Measurements from ENCODE around the gene TNNC1. TPM values are rescaled to one million over a fixed set of nuclear protein-coding genes. Genes with fewer than 3 reads are reported as not detected.
A peak's percentile ranks its signal among the peaks of the same experiment; 100 is the strongest.

Gene TNNC1
- total and polyA plus RNA-seq, 10 donors: 0.74 to 5.8 (median 1.9) TPM

DNA sequence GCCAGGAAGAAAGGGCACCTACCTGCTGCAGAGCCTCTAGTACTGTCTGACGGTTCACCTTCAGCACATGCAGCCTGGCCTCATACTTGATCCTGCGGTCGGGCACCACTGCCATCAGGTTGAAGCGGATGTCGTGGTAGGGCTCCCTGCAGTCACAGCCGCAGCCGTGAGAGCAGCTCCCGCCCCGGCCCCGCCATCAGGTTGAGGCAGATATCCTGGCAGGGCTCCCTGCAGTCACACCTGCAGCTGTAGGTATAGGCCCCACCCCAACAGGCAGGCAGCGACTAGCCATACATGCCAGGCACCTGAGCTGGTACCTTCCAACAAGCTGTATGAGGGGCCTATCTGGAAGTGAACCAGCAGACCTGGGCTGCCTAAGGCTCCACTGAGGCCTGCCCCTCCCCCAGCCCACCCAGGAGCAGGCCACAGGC, 47.6 kb downstream of the TNNC1 start:
- 93 to 100% (median 96%) methylated on average over 5 to 11 of the region's 11 CpGs for WGBS, 5 donors
- Histone ChIP-seq H3K27me3 (replicated peaks in 1 of 7) (no peaks in the 10 kb centered on the region), H3K9me3 (no peaks in the 10 kb centered on the region), H3K27ac (no peak overlapping the region), H3K4me1 (peaks cover 19 to 56% (median 29%) of the 10 kb centered on the region in 6 donors), H3K36me3 (peaks cover 0 to 76% (median 69%) of the 10 kb centered on the region in 6 donors), H3K4me3 (no peak overlapping the region)
- intact Hi-C loops (cut with DNase I; ENCODE audit: low total_unique reads): no loop called here
- TF ChIP-seq POLR2A (IDR thresholded peaks at IDR 0.05) (no peak), POLR2AphosphoS5 (IDR thresholded peaks at IDR 0.05) (peak in 1 of 3 donors; percentile 41)
- DNase-seq: peak; percentile 73

DNA sequence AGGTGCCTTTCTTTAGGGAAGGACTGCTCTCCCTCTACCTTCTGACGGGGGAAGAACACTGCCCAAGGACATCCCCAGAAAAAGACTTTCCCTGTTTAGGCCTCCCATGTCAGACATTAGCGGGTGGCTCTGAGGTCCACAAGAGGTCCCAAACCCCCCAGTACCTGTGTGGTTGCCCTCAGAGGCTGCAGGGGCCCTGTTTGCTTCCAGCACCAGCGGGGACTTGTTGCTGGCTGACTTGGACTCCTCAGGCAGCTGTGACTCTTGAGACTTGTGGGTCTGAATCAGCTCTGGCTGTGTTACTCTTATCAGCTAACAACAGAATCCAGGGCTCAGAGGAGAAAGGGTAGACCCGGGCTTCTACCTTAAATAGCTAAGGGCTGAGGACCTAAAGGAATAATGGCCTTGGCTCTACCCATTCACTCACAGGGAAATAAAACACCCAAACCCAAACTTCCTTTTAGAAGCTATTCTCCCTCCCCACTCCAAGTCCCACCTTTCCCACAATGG, 48.2 kb downstream of the TNNC1 start:
- no peaks in the 10 kb centered on the region for H3K9me3 ChIP-seq
- H3K4me1 ChIP-seq: peaks cover 17 to 50% (median 24%) of the 10 kb centered on the region in 6 donors
- H3K36me3 ChIP-seq: peaks cover 0 to 82% (median 73%) of the 10 kb centered on the region in 6 donors
- H3K27me3 ChIP-seq (replicated peaks in 1 of 7): no peaks in the 10 kb centered on the region
- no peak overlapping the region for H3K27ac ChIP-seq
- 88 to 96% (median 95%) methylated on average over 4 of the region's 4 CpGs for WGBS, 5 donors
- intact Hi-C loops (cut with DNase I; ENCODE audit: low total_unique reads): no loop called here
- peak; percentile 51 for DNase-seq
- TF ChIP-seq POLR2A (IDR thresholded peaks at IDR 0.05) (no peak), POLR2AphosphoS5 (IDR thresholded peaks at IDR 0.05) (no peak)
- TF ChIP-seq, protein P1, sequence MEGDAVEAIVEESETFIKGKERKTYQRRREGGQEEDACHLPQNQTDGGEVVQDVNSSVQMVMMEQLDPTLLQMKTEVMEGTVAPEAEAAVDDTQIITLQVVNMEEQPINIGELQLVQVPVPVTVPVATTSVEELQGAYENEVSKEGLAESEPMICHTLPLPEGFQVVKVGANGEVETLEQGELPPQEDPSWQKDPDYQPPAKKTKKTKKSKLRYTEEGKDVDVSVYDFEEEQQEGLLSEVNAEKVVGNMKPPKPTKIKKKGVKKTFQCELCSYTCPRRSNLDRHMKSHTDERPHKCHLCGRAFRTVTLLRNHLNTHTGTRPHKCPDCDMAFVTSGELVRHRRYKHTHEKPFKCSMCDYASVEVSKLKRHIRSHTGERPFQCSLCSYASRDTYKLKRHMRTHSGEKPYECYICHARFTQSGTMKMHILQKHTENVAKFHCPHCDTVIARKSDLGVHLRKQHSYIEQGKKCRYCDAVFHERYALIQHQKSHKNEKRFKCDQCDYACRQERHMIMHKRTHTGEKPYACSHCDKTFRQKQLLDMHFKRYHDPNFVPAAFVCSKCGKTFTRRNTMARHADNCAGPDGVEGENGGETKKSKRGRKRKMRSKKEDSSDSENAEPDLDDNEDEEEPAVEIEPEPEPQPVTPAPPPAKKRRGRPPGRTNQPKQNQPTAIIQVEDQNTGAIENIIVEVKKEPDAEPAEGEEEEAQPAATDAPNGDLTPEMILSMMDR (IDR thresholded peaks at IDR 0.05 in 8 of 11, conservative IDR thresholded peaks at IDR 0.05 in 3 of 11): no peak
- H3K4me3 ChIP-seq: no peak overlapping the region

DNA sequence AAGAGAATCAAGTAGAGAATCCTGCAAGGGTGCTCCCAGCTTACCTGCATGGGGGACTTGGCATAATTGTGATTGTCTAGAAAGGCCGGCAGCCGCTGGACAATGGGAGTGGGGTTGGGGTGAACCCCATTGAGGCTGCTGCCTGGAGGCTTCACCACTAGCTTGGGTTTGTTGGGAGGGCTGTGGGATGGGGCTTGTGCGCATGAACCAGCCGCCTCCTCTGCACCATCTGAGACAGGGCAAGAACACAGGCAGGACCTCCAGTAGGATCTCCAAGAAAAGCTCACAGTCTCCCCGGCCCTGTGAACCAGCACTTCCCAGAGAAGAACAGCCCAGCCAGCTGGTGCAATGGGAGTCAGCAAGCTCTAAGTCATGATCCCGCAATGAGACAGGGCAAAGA, 48.8 kb downstream of the TNNC1 start:
- 93 to 99% (median 96%) methylated on average over 6 of the region's 6 CpGs for WGBS, 5 donors
- peaks cover 17 to 49% (median 24%) of the 10 kb centered on the region in 6 donors for H3K4me1 ChIP-seq
- H3K9me3 ChIP-seq: no peaks in the 10 kb centered on the region
- no peaks in the 10 kb centered on the region for H3K27me3 ChIP-seq (replicated peaks in 1 of 7)
- intact Hi-C loops (cut with DNase I; ENCODE audit: low total_unique reads): no loop called here
- TF ChIP-seq POLR2A (IDR thresholded peaks at IDR 0.05) (no peak), POLR2AphosphoS5 (IDR thresholded peaks at IDR 0.05) (no peak)
- TF ChIP-seq, protein P1 (IDR thresholded peaks at IDR 0.05 in 8 of 11, conservative IDR thresholded peaks at IDR 0.05 in 3 of 11): no peak
- no peak overlapping the region for H3K4me3 ChIP-seq
- peak; percentile 52 for DNase-seq
- peaks cover 0 to 88% (median 76%) of the 10 kb centered on the region in 6 donors for H3K36me3 ChIP-seq
- no peak overlapping the region for H3K27ac ChIP-seq

DNA sequence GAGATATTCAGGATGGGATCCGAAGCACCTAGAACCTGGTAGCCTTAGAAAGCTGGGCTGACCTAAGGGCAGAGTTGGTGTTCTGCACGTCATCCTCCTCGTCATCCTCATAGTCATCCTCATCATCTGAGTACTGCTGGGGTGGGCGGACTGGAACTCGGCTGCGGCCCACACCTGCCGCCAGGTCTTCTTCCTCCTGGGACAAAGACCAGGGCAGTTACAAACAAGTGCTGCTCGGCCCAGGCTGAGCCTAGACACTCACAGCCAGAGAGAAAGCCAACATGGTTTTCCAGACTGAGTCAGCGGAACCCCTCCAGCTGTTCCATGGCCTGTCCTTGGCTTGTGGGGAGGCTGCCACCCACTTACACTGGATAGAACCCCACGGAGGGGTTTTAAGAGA, 49.5 kb downstream of the TNNC1 start:
- Histone ChIP-seq H3K4me3 (no peak overlapping the region), H3K36me3 (peaks cover 0 to 95% (median 78%) of the 10 kb centered on the region in 6 donors), H3K4me1 (peaks cover 16 to 47% (median 22%) of the 10 kb centered on the region in 6 donors), H3K27me3 (replicated peaks in 1 of 7) (no peaks in the 10 kb centered on the region), H3K9me3 (no peaks in the 10 kb centered on the region), H3K27ac (no peak overlapping the region)
- intact Hi-C loops (cut with DNase I; ENCODE audit: low total_unique reads): no loop called here
- TF ChIP-seq, protein P1 (IDR thresholded peaks at IDR 0.05 in 8 of 11, conservative IDR thresholded peaks at IDR 0.05 in 3 of 11): no peak
- TF ChIP-seq POLR2A (IDR thresholded peaks at IDR 0.05) (no peak), POLR2AphosphoS5 (IDR thresholded peaks at IDR 0.05) (no peak)
- peak; percentile 53 for DNase-seq
- WGBS, 5 donors: 90 to 100% (median 95%) methylated on average over 4 to 10 of the region's 10 CpGs

All from spleen (tissue), 11 donors.